Measurements from ENCODE around the gene RNF213.
"Not testable (repeated sequence)": the region's sequence is repeated elsewhere in the genome, so short reads cannot be mapped to it uniquely, and the experiment has no call there.

RNF213 gene

DNA sequence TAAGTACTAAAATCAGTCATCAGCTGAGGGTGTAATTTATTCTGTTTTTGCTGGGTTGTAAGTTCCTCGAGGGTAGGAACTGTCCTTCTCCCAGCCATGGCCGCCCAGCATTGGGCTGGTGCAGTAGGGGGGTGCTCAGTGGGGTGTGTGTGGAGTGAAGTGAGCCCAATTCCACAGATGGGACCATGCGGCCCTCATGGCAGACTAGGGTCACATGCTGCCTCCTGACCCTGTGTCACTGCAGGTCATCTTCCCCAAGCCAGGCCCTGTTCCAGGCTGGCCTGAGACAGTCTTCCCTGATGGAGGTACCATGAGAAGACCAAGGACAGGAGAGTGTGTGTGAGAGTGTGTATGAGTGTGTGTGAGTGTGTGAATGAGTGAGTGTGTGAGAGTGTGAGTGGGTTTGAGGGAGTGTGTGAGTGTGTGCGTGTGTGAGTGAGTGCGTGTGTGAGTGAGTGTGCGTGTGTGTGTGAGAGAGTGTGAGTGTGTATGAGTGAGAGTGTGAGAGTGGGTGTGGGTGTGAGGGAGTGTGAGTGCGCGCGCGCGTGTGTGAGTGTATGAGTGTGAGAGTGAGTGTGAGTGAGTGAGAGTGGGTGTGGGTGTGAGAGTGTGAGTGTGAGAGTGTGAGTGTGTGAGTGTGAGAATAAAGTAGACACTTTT, 36.7 kb upstream of the RNF213 start:
- no peak for DNase-seq (ENCODE audit: low read depth in 2 of 2)

DNA sequence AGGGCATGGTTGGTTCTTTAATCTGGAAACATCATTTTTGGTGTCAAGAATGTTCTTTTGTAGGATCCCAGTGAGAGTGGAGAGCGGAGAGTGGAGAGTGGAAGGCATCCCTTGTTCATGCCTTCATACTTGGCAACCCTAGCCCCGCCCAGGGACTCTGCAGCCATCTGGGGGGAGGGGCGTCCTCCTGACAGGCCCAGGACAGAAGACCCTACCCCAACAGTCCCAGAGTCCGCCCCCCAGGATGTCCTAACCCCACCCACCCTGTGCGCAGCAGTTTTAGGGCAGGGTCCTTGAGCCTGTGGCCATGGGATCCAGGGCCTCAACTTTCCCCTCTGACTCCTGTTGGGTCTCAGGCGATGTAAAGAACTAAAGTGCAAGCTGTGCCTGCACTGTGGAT, 36.0 kb upstream of the RNF213 start:
- DNase-seq (ENCODE audit: low read depth in 2 of 2) = no peak

DNA sequence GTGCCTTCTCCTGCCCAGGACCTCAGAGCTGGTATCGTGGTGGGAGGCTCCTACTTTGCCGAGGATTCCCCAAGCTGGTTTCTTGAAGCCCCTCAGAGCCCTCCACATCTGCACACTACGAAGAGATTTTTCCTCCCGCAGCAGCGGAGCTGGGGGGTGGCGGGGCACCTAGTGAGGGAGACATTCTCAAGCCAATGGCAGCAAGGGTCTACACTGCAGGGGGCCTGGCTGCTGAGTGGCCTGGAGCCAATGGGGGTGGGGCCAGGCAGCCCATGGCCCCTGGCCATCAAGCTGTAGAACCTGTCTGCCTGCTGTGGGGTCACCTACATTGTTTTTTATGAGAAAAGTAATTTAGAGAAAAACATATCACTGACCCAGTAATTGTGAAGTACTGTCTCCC, 35.4 kb upstream of the RNF213 start:
- no peak for DNase-seq (ENCODE audit: low read depth in 2 of 2)

DNA sequence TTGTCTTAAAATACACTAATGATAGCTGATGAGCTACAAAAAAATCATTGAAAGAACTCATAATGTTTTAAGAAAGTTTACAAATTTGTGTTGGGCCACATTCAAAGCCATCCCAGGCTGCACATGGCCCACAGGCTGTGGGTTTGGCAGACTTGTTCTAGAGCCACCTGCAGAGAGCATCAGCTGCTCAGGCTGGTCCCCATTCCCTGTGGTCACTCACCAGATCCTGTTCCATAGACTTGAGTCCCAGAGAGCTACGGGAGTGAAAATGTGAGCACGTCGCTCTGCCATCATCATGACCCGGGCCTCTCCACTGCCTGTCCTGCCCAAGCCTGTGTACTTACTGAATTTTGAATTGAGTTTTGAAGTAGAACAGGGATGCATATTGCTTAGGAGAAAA, 33.5 kb upstream of the RNF213 start:
- no peak for DNase-seq (ENCODE audit: low read depth in 2 of 2)

DNA sequence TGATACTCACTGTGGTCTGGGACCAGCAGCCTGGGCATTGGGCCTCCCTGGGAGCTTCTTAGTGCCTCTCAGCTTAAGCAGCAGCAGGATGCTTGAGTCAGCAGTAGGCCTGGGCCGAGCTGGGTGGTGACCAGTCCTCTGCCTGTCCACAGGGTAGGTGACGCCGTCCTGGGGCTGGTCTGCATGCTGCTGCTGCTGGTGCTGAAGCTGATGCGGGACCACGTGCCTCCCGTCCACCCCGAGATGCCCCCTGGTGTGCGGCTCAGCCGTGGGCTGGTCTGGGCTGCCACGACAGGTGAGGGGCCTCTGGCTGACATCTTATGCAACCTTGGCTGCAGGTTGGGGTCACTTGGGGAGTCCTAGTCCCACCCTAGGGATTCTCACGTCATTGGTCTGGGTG, 33.0 kb upstream of the RNF213 start:
- no peak for DNase-seq (ENCODE audit: low read depth in 2 of 2)

DNA sequence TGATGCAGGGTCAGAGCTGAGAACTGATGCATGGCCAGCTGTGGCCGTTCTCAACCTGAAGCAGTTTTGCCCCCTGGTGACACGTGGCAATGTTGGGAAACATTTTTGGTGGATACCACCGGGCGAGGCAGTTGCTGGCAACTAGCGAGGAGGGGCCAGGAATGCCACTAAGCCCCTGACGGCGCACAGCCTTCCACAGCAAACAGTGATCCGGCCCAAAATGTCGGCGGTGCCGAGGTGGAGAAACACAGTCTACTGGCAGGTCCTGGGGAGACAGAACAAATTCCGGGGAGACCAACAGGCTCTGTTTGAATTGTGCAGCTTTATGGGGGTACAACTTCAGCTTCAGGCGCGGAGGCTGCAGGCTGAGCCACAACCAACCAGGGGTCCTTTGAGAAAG, 32.2 kb upstream of the RNF213 start:
- no peak for DNase-seq (ENCODE audit: low read depth in 2 of 2)

DNA sequence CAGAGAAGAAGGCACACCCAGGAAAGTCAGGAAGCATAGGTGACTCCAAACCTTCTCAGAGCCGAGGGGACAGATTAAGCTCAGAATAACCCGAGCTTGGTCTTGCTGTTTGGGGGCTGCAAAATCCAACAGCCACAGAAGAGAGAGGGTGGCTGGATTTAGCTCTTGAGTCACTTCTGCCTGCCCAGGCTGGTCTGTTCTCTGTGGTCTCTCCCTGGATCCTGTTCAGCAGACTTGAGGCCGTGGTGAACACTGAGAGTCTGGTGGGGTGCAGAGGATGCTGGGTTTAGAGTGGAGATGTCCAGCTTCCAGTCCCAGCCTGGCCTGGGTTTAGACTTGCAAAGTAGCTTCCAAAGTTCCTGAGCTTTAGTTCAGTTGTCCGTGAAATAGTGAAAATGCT, 31.6 kb upstream of the RNF213 start:
- no peak for DNase-seq (ENCODE audit: low read depth in 2 of 2)

DNA sequence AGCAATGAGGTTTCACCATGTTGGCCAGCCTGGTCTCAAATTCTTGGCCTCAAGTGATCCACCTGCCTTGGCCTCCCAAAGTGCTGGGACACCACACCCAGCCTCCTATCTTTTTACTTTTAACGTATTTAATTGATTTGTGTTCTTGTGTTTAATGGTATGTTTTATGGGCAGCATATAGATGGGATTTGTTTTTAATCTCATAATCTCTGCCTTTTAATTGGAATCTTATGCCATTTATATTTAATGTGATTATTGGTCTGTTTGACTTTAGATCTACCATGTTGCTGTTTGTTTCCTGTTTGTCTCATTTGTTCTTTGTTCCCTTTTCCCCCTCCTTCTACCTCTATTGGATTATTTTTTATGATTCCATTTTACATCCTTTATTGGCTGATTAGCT, 28.2 kb upstream of the RNF213 start:
- no peak for DNase-seq (ENCODE audit: low read depth in 2 of 2)

DNA sequence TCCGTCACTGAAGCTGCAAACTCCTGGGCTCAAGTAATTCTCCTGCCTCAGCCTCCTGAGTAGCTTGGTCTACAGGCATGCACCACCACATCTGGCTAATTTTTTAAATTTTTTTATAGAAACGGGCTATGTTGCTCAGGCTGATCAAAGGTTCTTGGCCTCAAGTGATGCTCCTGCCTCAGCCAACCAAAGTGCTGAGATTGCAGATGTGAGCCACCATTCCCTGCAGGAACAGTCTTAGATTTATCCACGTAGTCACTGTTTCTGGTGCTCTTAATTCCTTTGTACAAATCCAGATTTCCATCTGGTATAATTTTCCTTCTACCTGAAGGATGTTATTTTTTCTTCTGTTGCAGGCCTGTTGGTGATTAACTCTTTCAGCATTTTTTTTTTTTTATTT, 27.4 kb upstream of the RNF213 start:
- no peak for DNase-seq (ENCODE audit: low read depth in 2 of 2)

DNA sequence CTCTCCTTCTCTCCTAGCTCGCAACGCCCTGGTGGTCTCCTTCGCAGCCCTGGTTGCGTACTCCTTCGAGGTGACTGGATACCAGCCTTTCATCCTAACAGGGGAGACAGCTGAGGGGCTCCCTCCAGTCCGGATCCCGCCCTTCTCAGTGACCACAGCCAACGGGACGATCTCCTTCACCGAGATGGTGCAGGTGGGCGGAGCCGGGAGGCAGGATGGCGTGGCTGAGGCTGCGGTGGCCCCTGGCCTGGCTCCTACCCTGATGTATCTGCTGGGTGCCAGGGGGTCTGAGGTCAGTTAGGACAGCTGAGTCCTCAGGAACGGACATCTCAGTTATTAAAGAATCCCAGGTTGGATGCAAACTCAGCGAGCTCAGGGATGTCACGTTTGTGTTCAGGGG, 23.7 kb upstream of the RNF213 start:
- no peak for DNase-seq (ENCODE audit: low read depth in 2 of 2)

DNA sequence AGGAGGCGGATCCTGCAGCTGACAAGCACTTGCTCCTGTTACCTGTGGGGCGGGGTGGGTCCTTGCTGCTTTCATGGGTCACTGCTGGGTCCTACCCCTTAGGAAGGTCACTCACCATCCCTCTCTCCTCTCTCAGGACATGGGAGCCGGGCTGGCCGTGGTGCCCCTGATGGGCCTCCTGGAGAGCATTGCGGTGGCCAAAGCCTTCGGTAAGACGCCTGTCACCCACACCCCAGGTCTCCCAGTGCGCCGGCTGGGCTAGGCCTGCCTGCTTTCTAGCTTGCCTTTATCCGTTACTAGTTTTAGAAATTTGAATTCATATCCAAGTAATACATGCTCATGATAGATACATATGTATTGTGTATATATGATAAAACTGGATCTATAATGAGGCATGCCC, 23.3 kb upstream of the RNF213 start:
- DNase-seq (ENCODE audit: low read depth in 2 of 2) = no peak

DNA sequence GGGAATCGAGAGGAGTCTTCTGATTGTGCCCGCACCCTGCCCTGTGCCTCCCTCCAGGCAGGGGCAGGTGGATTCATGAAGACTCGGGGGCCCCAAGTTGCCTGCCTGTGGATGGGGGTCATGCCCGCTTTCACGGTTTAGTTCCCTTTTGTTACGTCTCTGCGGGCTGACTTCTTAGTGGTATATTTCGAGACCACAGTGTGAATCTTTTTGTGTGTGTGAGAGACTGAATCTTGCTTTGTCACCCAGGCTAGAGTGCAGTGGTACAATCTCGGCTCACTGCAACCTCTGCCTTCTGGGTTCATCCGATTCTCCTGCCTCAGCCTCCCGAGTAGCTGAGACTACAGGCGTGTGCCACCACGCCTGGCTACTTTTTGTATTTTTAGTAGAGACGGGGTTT, 18.1 kb upstream of the RNF213 start:
- no peak for DNase-seq (ENCODE audit: low read depth in 2 of 2)

DNA sequence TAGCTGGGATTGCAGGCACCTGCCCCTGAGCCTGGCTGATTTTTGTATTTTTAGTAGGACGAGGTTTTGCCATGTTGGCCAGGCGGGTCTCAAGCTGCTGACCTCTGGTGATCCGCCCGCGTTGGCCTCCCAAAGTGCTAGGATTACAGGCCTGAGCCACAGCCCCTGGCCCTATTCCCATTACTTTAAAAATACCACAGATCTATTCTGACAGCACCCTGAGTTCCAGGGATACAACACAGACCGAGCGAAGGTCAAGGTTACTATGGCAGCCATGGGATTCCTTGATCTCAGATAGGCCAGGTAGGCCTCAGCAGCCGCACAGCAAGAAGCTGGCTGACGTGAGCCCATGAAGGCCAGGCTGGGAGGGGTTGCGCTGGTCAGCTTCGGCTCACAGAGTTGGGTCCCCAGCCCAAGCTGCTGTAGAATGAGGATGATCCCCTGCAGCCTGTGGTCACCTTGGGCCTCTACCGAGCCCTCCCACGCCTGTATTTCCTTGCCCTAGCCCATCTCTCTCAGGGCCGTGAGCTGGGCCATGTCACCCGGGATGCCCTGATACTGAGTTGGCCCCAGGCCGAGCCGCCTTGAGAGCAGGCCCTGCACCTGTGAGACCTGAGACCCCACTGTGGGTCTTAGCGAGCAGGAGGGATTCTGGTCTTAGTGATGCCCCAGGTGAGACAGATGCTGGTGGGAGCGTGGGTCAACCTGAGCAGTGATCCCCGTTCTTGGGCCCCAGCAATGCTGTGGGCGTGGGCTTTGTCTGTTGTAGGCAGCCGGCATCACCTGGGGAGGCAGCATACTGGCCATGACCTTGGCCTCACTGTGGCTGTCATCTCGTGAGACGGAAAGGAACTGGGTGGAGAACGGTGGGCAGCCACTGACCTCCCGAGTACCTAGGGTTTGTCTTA, 16.9 kb upstream of the RNF213 start:
- DNase-seq (ENCODE audit: low read depth in 2 of 2) = no peak

DNA sequence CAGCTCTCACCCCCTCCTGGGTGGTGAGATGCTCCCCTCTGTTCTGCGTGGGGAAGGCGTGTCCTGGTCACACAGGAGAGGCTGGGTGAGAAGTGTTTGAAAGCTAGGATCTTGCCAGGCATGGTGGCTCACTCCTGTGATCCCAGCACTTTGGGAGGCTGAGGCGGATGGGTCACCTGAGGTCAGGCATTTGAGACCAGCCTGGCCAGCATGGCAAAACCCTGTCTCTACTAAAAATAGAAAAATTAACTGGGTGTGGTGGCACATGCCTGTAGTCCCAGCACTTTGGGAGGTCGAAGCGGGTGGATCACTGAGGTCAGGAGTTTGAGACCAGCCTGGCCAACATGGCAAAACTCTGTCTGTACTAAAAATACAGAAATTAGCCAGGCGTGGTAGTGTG, 16.2 kb upstream of the RNF213 start:
- not testable (repeated sequence) for DNase-seq (ENCODE audit: low read depth in 2 of 2)

DNA sequence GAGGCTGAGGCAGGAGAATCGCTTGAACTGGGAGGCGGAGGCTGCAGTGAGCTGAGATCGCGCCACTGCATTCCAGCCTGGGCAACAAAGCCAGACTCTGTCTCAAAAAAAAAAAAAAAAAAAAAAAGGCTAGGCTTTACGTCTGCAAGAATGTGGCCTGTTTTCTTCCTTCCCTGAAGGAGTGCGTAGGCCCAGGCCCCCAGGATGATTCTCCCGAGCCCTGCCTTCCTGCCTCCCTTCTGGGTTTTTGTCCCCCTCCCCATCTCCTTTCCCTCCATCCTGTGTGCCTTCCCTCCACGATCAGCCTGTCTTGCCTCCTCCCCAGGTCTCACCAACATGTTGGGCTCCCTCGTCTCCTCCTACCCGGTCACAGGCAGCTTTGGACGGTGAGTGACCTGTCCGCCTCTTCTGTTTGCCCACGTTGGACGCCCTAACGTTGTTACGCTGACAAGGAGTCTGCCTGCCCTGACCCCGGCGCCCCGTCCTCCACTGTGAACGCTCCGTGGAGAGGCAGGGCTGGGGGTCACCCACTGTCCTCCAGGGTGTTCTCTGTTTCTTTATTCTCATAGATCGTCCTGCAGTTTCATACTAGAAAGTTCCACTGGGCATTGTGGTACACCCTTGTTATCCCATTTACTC, 15.7 kb upstream of the RNF213 start:
- no peak for DNase-seq (ENCODE audit: low read depth in 2 of 2)

DNA sequence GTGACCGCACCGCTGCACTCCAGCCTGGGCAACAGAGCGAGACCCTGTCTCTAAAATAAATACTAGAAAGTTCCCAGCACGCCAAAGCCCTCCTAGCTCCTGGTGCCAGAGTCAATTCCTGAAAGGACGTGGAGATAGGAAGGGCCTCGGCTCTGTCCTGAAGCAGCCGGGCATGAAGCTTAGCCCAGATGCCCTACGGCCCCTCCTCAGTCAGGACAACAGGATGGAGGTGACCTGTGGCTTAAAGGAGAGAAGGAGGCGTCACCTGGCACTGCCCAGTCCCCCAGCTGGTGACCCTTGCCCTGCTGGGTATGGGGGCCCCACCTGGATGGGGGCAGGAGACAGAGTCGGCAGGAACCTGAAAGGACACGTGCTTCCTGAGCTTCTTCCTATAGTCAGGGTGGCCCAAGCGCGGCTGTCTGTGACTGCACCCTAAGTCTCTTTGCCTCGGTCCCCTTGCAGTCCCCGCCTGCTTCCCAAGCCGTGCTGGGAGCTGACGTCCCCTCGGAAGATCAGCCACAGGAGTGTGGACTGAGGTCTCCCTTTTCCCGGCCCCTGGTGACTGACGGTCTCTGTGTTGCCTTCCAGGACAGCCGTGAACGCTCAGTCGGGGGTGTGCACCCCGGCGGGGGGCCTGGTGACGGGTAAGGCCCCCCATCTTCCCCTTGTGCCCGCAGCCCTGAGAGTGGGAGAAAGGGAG, 14.9 kb upstream of the RNF213 start:
- DNase-seq (ENCODE audit: low read depth in 2 of 2) = no peak

DNA sequence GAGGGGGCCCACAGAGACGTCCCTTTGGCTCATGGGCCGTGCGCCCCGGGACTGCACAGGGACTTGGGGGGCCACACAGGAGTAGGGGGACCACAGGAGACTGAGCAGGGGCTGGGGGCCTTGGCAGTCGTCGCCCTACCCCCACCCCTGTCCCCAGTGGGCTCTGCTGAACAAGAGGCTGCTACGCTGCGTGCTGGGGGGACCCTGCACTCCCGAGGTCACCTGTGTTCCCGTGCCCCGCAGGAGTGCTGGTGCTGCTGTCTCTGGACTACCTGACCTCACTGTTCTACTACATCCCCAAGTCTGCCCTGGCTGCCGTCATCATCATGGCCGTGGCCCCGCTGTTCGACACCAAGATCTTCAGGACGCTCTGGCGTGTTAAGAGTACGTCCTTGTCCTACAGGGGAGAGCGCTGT, 14.4 kb upstream of the RNF213 start:
- no peak for DNase-seq (ENCODE audit: low read depth in 2 of 2)

DNA sequence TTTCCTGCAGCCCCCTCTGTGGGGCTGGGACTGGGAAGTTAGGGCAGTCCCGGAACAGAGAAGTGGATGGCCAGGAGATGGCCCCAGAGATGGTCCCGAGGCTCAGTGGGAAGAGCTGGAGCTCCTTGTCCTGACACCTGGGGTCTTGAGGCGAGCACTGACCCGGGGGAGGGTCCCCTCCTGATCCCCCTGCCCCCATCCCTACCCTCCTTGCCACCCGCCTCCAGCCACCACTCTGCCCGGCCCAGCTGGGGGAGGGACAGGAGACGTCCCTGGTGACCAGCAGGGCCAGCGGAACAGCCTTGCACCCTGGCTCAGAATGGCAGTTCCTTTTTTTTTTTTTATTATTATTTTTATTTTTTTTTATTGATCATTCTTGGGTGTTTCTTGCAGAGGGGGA, 13.9 kb upstream of the RNF213 start:
- no peak for DNase-seq (ENCODE audit: low read depth in 2 of 2)

DNA sequence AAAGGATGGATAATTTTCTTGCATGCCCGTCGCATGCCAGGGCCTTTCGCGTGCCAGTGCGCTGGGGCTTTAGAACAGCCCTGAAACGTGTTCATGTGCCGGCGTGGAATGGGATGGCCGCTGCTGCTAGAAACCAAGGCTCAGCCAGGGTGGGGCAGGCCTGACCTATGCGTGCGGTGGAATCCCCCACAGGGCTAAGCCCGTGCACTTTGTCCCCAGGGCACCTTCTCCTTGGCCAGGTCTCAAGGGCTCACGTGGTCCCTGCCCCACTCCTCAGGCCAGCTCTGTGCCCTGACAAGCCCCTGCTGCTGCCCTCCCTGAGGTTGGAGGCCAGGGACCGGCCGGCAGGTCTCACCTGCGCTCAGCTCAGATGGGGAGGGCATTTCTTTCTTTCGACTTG, 13.1 kb upstream of the RNF213 start:
- no peak for DNase-seq (ENCODE audit: low read depth in 2 of 2)

DNA sequence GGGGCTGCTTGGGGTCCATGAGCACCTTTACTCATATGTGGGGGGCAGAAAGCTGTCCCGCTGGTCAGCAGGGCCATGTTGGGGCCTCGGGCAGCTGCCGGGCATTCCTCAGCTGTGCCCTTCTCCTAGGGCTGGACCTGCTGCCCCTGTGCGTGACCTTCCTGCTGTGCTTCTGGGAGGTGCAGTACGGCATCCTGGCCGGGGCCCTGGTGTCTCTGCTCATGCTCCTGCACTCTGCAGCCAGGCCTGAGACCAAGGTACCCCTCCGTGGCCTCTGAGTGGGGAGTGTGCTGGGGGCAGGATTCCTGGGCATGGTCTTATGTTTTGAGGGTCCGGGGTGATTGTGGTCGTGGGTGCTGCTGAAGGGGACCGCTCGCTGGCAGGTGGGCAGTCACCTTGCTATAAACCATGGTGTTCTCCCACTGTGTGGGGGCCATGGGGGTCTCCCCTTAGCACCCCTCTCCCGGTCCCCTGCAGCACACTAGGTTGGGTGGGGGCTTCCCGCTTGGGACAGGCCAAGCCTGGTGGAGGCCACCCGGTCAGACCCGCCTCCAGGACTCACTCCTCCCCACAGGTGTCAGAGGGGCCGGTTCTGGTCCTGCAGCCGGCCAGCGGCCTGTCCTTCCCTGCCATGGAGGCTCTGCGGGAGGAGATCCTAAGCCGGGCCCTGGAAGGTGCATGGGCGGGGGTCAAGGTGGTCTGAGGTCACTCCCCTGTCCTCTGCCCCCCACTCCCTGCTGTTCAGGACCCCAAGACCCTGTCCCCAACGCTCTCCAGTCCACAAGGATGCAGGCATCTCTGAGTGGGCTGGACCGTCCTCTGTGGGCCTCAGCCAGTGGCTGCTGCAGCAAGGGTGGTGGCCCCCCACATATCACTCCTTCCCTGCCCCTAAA, 12.4 kb upstream of the RNF213 start:
- no peak for DNase-seq (ENCODE audit: low read depth in 2 of 2)
